ENCODE data around the gene SUSD1.

DNA sequence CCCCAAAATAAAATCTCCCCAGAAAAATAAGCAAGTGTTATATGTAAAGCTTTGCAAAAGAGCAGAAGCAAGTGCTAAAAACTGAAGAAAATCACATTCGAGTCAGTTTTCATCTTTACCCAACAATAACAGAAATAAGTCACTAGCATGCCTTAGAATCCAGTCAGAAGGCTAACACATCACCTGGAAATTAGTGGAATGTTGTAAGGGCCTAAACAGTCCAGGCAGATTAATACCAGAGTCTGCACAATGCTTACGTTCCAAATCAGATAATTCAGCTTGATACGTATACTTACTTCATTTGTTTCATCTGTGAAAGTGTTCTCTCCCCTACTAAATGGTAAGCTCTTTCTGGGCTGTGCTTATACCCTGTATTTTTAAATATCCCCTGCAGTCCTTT lies 42.7 kb downstream of the SUSD1 start:
- TF ChIP-seq POLR2A (IDR thresholded peaks at IDR 0.05) = no peak
- TF ChIP-seq CTCF (IDR thresholded peaks at IDR 0.05) = no peak

Measured in lower leg skin (tissue), 3 donors.